H1 (cell line): ENCODE results near the gene SAXO1.

Experiments
- BRCA1 ChIP-seq: IDR thresholded peaks from 2 replicates; pipeline ENCODE4 v1.6.1; 2012; ENCODE audit warnings: low read depth, low read length, improper control_type of control experiment
- CHD1 ChIP-seq: IDR thresholded peaks from 2 replicates; pipeline ENCODE4 v1.6.1; 2012; ENCODE audit warnings: low read depth, low read length, improper control_type of control experiment
- CTCF ChIP-seq, 3 experiments: IDR thresholded peaks; 1 replicate in 2 of 3; 2 replicates in 1 of 3; pipeline versions ENCODE4 v1.5.1 to v1.6.1; 2011; ENCODE audit warnings: low read length in 3 of 3, mild to moderate bottlenecking in 3 of 3, inconsistent platforms in 2 of 3, low read depth in 1 of 3, moderate library complexity in 1 of 3; ENCODE audit not compliant: insufficient read depth in 1 of 3; ENCODE audit errors: control extremely low read depth in 1 of 3
- E2F6 ChIP-seq: IDR thresholded peaks from 2 replicates; pipeline ENCODE4 v1.6.1; 2012; ENCODE audit warnings: inconsistent platforms
- GABPA ChIP-seq: IDR thresholded peaks from 2 replicates; pipeline ENCODE4 v1.6.1; 2011; ENCODE audit warnings: mild to moderate bottlenecking, low read length, moderate library complexity, borderline replicate concordance; ENCODE audit not compliant: insufficient read depth
- GTF2F1 ChIP-seq: IDR thresholded peaks from 2 replicates; pipeline ENCODE4 v1.6.1; 2012; ENCODE audit warnings: low read depth, low read length, improper control_type of control experiment, borderline replicate concordance
- KDM1A ChIP-seq: fragments of 200-600, 300-600 bp; sonication (generic); IDR thresholded peaks from 2 replicates; pipeline ENCODE4 v1.7.1; 2016; ENCODE audit warnings: mild to moderate bottlenecking, low read length, borderline replicate concordance
- MAX ChIP-seq: IDR thresholded peaks from 2 replicates; pipeline ENCODE4 v1.6.1; 2012; ENCODE audit warnings: inconsistent platforms
- POLR2A ChIP-seq, 2 experiments: IDR thresholded peaks; 1 replicate in 1 of 2; 2 replicates in 1 of 2; pipeline ENCODE4 v1.6.1; 2011; ENCODE audit warnings: low read depth in 2 of 2, low read length in 2 of 2, mild to moderate bottlenecking in 2 of 2; ENCODE audit errors: control extremely low read depth in 1 of 2
- RFX5 ChIP-seq: IDR thresholded peaks from 2 replicates; pipeline ENCODE4 v1.6.1; 2011; ENCODE audit warnings: low read depth, low read length, improper control_type of control experiment, borderline replicate concordance
- TAF7 ChIP-seq: optimal IDR thresholded peaks from 2 replicates; pipeline ENCODE3; 2011; ENCODE audit warnings: low read depth, mild to moderate bottlenecking, inconsistent platforms, low read length, moderate library complexity, borderline replicate concordance
- USF2 ChIP-seq: IDR thresholded peaks from 2 replicates; pipeline ENCODE4 v1.6.1; 2011; ENCODE audit warnings: low read length, improper control_type of control experiment

GRCh38 chr9:18970393-18970792 lies 62.6 kb downstream of the SAXO1 start:
- TF ChIP-seq POLR2A (IDR thresholded peaks at IDR 0.05; ENCODE audit: control extremely low read depth in 1 of 2, low read depth in 2 of 2, low read length in 2 of 2) (no peak), MAX (no peak), KDM1A (no peak), TAF7 (no peak), BRCA1 (no peak), E2F6 (no peak), CTCF (IDR thresholded peaks at IDR 0.05; ENCODE audit: control extremely low read depth in 1 of 3, insufficient read depth in 1 of 3, low read depth in 1 of 3, low read length in 3 of 3) (no peak), GABPA (no peak), GTF2F1 (no peak), RFX5 (no peak), USF2 (no peak), CHD1 (no peak)
